ENCODE measurements around the gene TMEM42. TPM values are rescaled to one million over a fixed set of nuclear protein-coding genes. Genes with fewer than 3 reads are reported as not detected.
"Not testable (repeated sequence)": the region's sequence is repeated elsewhere in the genome, so short reads cannot be mapped to it uniquely, and the experiment has no call there.

Gene TMEM42
- total RNA-seq, 1 donor from 2014 or later = 16.1 TPM

DNA sequence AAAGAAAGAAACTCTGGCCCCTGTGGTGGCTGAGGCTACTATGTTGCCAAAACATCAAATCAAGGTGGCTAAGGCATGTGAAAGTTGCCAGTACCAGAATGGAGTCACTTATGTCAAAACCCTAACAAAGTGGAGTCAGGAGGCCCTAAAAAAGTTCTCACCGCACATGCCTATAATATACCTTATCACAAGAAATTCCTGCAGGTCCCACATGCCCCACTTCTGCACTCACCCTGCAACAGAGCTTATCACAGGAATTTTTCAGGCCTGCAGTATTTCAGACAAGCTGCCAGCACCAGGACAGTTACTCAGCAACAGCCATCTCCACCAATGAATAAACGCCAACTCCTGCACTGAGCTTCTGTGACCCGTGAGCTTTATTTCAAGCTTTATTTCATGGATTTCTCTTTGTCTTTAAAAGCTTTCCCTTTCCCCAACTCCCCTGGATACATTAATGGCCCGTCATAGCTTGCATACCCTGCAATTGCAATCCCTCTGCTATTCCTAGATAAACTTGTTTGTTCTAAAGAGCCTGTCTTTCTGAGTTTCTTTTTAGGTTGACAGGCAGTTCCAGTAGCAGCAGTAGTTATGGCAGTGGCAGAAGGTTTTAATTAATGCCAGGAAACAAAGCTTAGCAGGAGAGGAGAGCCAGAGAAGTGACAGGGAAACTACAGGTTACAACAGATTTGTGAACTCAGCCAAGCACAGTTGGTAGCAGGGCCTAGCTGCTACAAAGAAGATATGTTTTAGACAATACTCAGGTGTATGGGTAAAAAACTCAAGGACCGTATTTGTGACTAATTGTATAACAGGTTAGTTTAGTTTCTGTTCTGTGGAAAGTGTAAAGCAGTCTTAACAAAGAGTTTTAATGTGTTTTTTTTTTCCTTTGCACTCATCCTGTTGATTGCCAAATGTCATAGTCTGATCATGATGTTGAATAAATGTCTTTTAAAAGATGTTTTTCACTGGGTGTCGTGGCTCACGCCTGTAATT is 15.9 kb upstream of the TMEM42 start:
- H3K4me1 Mint-ChIP-seq (ENCODE audit: unreplicated experiment) = peaks cover 16% of the 10 kb centered on the region
- TF ChIP-seq, protein P1, sequence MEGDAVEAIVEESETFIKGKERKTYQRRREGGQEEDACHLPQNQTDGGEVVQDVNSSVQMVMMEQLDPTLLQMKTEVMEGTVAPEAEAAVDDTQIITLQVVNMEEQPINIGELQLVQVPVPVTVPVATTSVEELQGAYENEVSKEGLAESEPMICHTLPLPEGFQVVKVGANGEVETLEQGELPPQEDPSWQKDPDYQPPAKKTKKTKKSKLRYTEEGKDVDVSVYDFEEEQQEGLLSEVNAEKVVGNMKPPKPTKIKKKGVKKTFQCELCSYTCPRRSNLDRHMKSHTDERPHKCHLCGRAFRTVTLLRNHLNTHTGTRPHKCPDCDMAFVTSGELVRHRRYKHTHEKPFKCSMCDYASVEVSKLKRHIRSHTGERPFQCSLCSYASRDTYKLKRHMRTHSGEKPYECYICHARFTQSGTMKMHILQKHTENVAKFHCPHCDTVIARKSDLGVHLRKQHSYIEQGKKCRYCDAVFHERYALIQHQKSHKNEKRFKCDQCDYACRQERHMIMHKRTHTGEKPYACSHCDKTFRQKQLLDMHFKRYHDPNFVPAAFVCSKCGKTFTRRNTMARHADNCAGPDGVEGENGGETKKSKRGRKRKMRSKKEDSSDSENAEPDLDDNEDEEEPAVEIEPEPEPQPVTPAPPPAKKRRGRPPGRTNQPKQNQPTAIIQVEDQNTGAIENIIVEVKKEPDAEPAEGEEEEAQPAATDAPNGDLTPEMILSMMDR (conservative IDR thresholded peaks at IDR 0.05) = no peak
- H3K9me3 Mint-ChIP-seq = no peaks in the 10 kb centered on the region
- H3K36me3 Mint-ChIP-seq = peaks cover 8% of the 10 kb centered on the region
- peak overlapping the region; percentile 33 for H3K4me3 Mint-ChIP-seq
- H3K27ac Mint-ChIP-seq = peak overlapping the region; percentile 94
- DNase-seq (ENCODE audit: extremely low spot score, unreplicated experiment) = no peak
- no peaks in the 10 kb centered on the region for H3K27me3 Mint-ChIP-seq

DNA sequence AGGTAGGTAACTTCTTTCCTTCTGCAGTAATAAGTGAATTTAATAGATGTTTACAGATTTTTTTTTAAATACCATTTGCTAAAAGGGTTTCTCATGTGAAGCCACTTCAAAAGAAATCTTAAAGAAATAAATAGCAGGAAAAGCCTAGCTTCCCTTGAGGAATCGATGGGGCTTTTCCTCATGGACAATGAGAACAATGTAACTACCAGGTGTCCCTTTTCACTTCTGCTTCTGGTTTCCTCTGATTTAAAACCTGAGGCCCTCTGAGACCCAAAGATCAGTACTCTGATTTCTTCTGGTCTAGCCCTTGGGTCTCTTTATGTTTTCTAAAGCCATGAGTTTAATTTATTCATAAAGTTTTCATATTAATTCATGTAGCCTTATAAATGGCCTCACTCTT is 13.1 kb upstream of the TMEM42 start:
- no peaks in the 10 kb centered on the region for H3K9me3 Mint-ChIP-seq
- no peaks in the 10 kb centered on the region for H3K27me3 Mint-ChIP-seq
- TF ChIP-seq, protein P1 (conservative IDR thresholded peaks at IDR 0.05) = no peak
- H3K4me1 Mint-ChIP-seq (ENCODE audit: unreplicated experiment) = peaks cover 16% of the 10 kb centered on the region
- H3K4me3 Mint-ChIP-seq = no peak overlapping the region
- DNase-seq (ENCODE audit: extremely low spot score, unreplicated experiment) = no peak
- no peak overlapping the region for H3K27ac Mint-ChIP-seq
- peaks cover 5% of the 10 kb centered on the region for H3K36me3 Mint-ChIP-seq

DNA sequence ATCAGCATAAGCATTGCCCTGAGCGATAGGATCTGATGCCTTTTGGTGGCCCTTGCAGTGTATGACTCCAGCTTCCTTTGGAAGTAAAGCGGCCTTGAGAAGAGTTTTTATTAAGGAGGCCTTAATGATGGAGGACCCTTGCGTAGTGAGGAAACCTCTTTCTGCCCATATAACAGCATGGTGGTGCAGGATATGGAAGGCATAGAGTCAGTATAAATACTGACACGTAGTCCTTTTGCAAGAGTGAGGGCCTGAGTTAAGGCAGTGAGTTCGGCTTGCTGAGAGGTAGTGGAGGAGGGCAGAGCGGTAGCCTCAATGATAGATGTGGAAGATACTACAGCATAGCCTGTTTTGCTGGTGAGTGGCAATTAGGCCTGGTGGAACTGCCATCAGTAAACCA is 5.0 kb upstream of the TMEM42 start:
- DNase-seq (ENCODE audit: extremely low spot score, unreplicated experiment); H3K27ac Mint-ChIP-seq; H3K4me3 Mint-ChIP-seq; H3K36me3 Mint-ChIP-seq; H3K27me3 Mint-ChIP-seq; H3K4me1 Mint-ChIP-seq (ENCODE audit: unreplicated experiment); H3K9me3 Mint-ChIP-seq: not testable (repeated sequence)

DNA sequence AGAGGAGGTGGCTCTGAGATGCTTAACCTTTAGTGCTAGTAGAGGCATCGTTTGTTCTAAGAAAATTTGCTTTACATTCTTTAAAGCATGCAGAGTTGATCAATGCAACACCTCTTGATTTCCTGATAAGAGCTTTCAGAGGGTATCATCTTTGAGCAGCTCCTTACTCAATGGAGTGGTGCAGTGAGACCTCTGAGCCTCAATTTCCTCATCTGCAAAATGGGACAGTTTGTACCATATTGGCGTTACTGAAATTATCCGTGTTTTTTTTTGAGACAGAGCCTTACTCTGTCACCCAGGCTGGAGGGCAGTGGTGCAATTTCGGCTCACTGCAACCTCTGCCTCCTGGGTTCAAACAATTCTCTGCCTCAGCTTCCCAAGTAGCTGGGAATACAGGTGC is 1.6 kb upstream of the TMEM42 start:
- Mint-ChIP-seq H3K4me1 (ENCODE audit: unreplicated experiment) (peaks cover 7% of the 10 kb centered on the region), H3K9me3 (no peaks in the 10 kb centered on the region), H3K27ac (peak overlapping the region; percentile 65), H3K27me3 (no peaks in the 10 kb centered on the region), H3K36me3 (no peaks in the 10 kb centered on the region), H3K4me3 (peak overlapping the region; percentile 71)
- TF ChIP-seq, protein P1 (conservative IDR thresholded peaks at IDR 0.05) = no peak
- no peak for DNase-seq (ENCODE audit: extremely low spot score, unreplicated experiment)

DNA sequence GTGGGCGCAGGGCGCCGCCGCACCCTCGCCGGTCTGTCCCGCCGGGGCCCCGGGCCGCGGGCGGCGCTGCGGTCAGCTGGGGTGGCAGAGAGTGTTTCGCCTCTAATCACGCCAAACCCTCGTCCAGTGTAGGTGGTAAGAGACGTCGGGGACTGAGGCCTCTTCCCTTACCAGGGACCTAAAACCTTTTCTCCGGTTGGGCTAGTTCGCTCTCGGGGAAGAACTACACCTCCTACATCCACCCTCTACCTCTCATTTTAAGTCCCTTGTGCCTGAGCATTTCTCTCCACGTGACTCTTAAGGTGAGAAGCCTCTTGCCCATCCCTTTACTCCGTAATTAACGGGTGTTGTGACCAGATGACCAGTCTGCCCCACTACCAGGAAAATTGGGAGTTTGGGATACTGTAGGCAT is 520 bp downstream of the TMEM42 start:
- TF ChIP-seq, protein P1 (conservative IDR thresholded peaks at IDR 0.05) = no peak
- H3K4me1 Mint-ChIP-seq (ENCODE audit: unreplicated experiment) = peaks cover 7% of the 10 kb centered on the region
- H3K36me3 Mint-ChIP-seq = peaks cover 8% of the 10 kb centered on the region
- H3K27me3 Mint-ChIP-seq = no peaks in the 10 kb centered on the region
- no peak for DNase-seq (ENCODE audit: extremely low spot score, unreplicated experiment)
- peak overlapping the region; percentile 92 for H3K4me3 Mint-ChIP-seq
- peaks cover under 1% of the 10 kb centered on the region for H3K9me3 Mint-ChIP-seq
- peak overlapping the region; percentile 92 for H3K27ac Mint-ChIP-seq

Data from type B pancreatic cell (in vitro differentiated cells).